Gastrocnemius medialis (tissue), 4 donors: ENCODE measurements around the gene SLC26A8. TPM values are rescaled to one million over a fixed set of nuclear protein-coding genes. Genes with fewer than 3 reads are reported as not detected.
"Not testable (repeated sequence)": the region's sequence is repeated elsewhere in the genome, so short reads cannot be mapped to it uniquely, and the experiment has no call there.

ENCODE experiments used
- ATAC-seq, 2 donors: fragments of 150-250 bp; one replicate each; pipeline ENCODE4 v1.9.1; 2016
- DNase-seq, 2 donors: peaks; one replicate each; pipeline ENCODE4 v3.0.0-alpha.2; 2019
- H3K27ac ChIP-seq, 4 donors: fragments of 200-600 bp; sonication (generic); 1 replicate in 1 of 4; 2 replicates in 3 of 4; pipeline ENCODE4 v1.5.1; 2016 to 2018; ENCODE audit warnings: mild to moderate bottlenecking in 2 of 4, moderate library complexity in 1 of 4
- H3K27me3 ChIP-seq, 3 donors: fragments of 200-600 bp; sonication (generic) in 2 of 3; 1 replicate in 1 of 3; 2 replicates in 2 of 3; pipeline versions ENCODE4 v1.5.1 to v1.6.0; 2016 to 2019; ENCODE audit warnings: mild to moderate bottlenecking in 1 of 3, moderate library complexity in 1 of 3
- H3K36me3 ChIP-seq, 2 donors: fragments of 200-600 bp; sonication (generic) in 1 of 2; one replicate each; pipeline ENCODE4 v1.5.1; 2017 to 2018
- H3K4me1 ChIP-seq, 2 donors: fragments of 200-600 bp; sonication (generic) in 1 of 2; one replicate each; pipeline ENCODE4 v1.5.1; 2016 to 2017; ENCODE audit warnings: mild to moderate bottlenecking in 2 of 2
- H3K4me3 ChIP-seq, 4 donors: fragments of 200-600 bp; sonication (generic) in 3 of 4; 1 replicate in 1 of 4; 2 replicates in 3 of 4; pipeline ENCODE4 v1.5.1; 2016 to 2019; ENCODE audit warnings: mild to moderate bottlenecking in 2 of 4
- H3K9me3 ChIP-seq, 3 donors: fragments of 200-600 bp; sonication (generic) in 2 of 3; 1 replicate in 1 of 3; 2 replicates in 2 of 3; pipeline ENCODE4 v1.5.1; 2016 to 2019
- CTCF ChIP-seq, 5 experiments: fragments of 450-650 bp in 3 of 5; fragments of 200-600 bp in 2 of 5; sonication (generic) in 2 of 5; IDR thresholded peaks in 4 of 5; conservative IDR thresholded peaks in 1 of 5; 1 replicate in 4 of 5; 2 replicates in 1 of 5; pipeline ENCODE4 v1.5.1; 2016 to 2019; ENCODE audit warnings: antibody characterized with exemption in 5 of 5, mild to moderate bottlenecking in 3 of 5, moderate library complexity in 3 of 5
- POLR2A ChIP-seq, 2 donors: fragments of 450-650 bp; IDR thresholded peaks; one replicate each; pipeline ENCODE4 v1.6.1; 2017; ENCODE audit warnings: antibody characterized with exemption in 2 of 2, mild to moderate bottlenecking in 2 of 2, moderate library complexity in 2 of 2
- in situ Hi-C, 4 donors: fragments of 200-750 bp; cut with MboI; loops; one replicate each; pipeline versions ENCODE4 v1.15.0 to v1.8.0; 2017; ENCODE audit warnings: low sequenced_read_pairs in 4 of 4
- intact Hi-C: fragments of 100-400 bp; cut with DNase I; formaldehyde crosslinking; loops from one replicate; pipeline ENCODE4 v1.15.1; 2023; ENCODE audit warnings: low total_unique reads
- total RNA-seq, 4 donors: library from RNA; depleted of rRNA; stranded (reverse); fragments of >200 nt; gene quantifications; one replicate each; pipeline versions ENCODE4 v1.1.0 to v1.2.3, GENCODE V29; 2016

The SLC26A8 gene
- total RNA-seq, 4 donors from 2014 or later: 0.11 TPM; not detected in 3

GRCh38 chr6:35935469-35935868 lies 89.0 kb downstream of the SLC26A8 start:
- Histone ChIP-seq H3K9me3 (no peaks in the 10 kb centered on the region), H3K4me1 (no peaks in the 10 kb centered on the region), H3K27ac (no peak overlapping the region), H3K27me3 (no peaks in the 10 kb centered on the region), H3K4me3 (no peak overlapping the region), H3K36me3 (no peaks in the 10 kb centered on the region)
- no peak for TF ChIP-seq CTCF (IDR thresholded peaks at IDR 0.05 in 4 of 5, conservative IDR thresholded peaks at IDR 0.05 in 1 of 5)
- TF ChIP-seq POLR2A (IDR thresholded peaks at IDR 0.05): no peak
- DNase-seq (no peak), ATAC-seq (no peak)
- intact Hi-C loops (no loop called here), in situ Hi-C loops (no loop called here)

- H3K4me1 ChIP-seq: no peaks in the 10 kb centered on the region
- DNase-seq (no peak), ATAC-seq (no peak)
- no peak overlapping the region for H3K4me3 ChIP-seq
- H3K9me3 ChIP-seq: no peaks in the 10 kb centered on the region
- no peaks in the 10 kb centered on the region for H3K36me3 ChIP-seq
- in situ Hi-C loops: no loop called here
- no peaks in the 10 kb centered on the region for H3K27me3 ChIP-seq
- H3K27ac ChIP-seq: no peak overlapping the region
- no peak for TF ChIP-seq CTCF (IDR thresholded peaks at IDR 0.05 in 4 of 5, conservative IDR thresholded peaks at IDR 0.05 in 1 of 5)
- TF ChIP-seq POLR2A (IDR thresholded peaks at IDR 0.05): no peak
- intact Hi-C loops: no loop called here
These were observed 90.6 kb downstream of the SLC26A8 start for GRCh38 chr6:35933844-35934243.

GRCh38 chr6:35931873-35932272 lies 92.6 kb downstream of the SLC26A8 start:
- in situ Hi-C loops, H3K27ac ChIP-seq: not testable (repeated sequence)

GRCh38 chr6:35931120-35931561 lies 93.3 kb downstream of the SLC26A8 start:
- H3K27me3 ChIP-seq: no peaks in the 10 kb centered on the region
- H3K36me3 ChIP-seq: no peaks in the 10 kb centered on the region
- no peak overlapping the region for H3K4me3 ChIP-seq
- no peak for DNase-seq
- H3K27ac ChIP-seq: no peak overlapping the region
- TF ChIP-seq POLR2A (IDR thresholded peaks at IDR 0.05) (no peak), CTCF (IDR thresholded peaks at IDR 0.05 in 4 of 5, conservative IDR thresholded peaks at IDR 0.05 in 1 of 5) (no peak)
- H3K4me1 ChIP-seq: no peaks in the 10 kb centered on the region
- ATAC-seq: no peak
- no peaks in the 10 kb centered on the region for H3K9me3 ChIP-seq
- intact Hi-C loops: no loop called here
- in situ Hi-C loops: no loop called here

More at GRCh38 chr6:35931873-35932272, 92.6 kb downstream of the SLC26A8 start:
- intact Hi-C loops, ATAC-seq, H3K4me1 ChIP-seq, H3K27me3 ChIP-seq, H3K4me3 ChIP-seq, DNase-seq, H3K36me3 ChIP-seq, H3K9me3 ChIP-seq: not testable (repeated sequence)

GRCh38 chr6:35929601-35930000 lies 94.8 kb downstream of the SLC26A8 start:
- no peak overlapping the region for H3K4me3 ChIP-seq
- TF ChIP-seq POLR2A (IDR thresholded peaks at IDR 0.05) (no peak), CTCF (IDR thresholded peaks at IDR 0.05 in 4 of 5, conservative IDR thresholded peaks at IDR 0.05 in 1 of 5) (no peak)
- no peaks in the 10 kb centered on the region for H3K4me1 ChIP-seq
- intact Hi-C loops (loop anchor here (10.0 kb wide), 1 partner anchor 165 kb away; no protein-coding TSS in a partner anchor), in situ Hi-C loops (no loop called here)
- no peaks in the 10 kb centered on the region for H3K36me3 ChIP-seq
- H3K27ac ChIP-seq: no peak overlapping the region
- H3K27me3 ChIP-seq: no peaks in the 10 kb centered on the region
- no peak for ATAC-seq
- no peak for DNase-seq
- no peaks in the 10 kb centered on the region for H3K9me3 ChIP-seq
